ENCODE data around the gene WDHD1.
"Not testable (repeated sequence)": the region's sequence is repeated elsewhere in the genome, so short reads cannot be mapped to it uniquely, and the experiment has no call there.

WDHD1 gene

GRCh38 chr14:55070981-55071411 is 44.1 kb upstream of the WDHD1 start:
- TF ChIP-seq CTCF (IDR thresholded peaks at IDR 0.05) (no peak), ZFX (IDR thresholded peaks at IDR 0.05; ENCODE audit: borderline replicate concordance) (no peak)
- H3K27ac ChIP-seq = no peak overlapping the region

GRCh38 chr14:55066223-55066622 is 39.3 kb upstream of the WDHD1 start:
- no peak for TF ChIP-seq ZFX (IDR thresholded peaks at IDR 0.05; ENCODE audit: borderline replicate concordance)
- TF ChIP-seq CTCF (IDR thresholded peaks at IDR 0.05) = no peak
- H3K27ac ChIP-seq = no peak overlapping the region

GRCh38 chr14:55065411-55065810 is 38.5 kb upstream of the WDHD1 start:
- no peak overlapping the region for H3K27ac ChIP-seq

GRCh38 chr14:55064896-55065295 is 38.0 kb upstream of the WDHD1 start:
- H3K27ac ChIP-seq = not testable (repeated sequence)

More at GRCh38 chr14:55065411-55065810, 38.5 kb upstream of the WDHD1 start:
- TF ChIP-seq CTCF (IDR thresholded peaks at IDR 0.05) (no peak), ZFX (IDR thresholded peaks at IDR 0.05; ENCODE audit: borderline replicate concordance) (no peak)

GRCh38 chr14:55062517-55063351 is 35.8 kb upstream of the WDHD1 start:
- TF ChIP-seq ZFX (IDR thresholded peaks at IDR 0.05; ENCODE audit: borderline replicate concordance) = no peak
- TF ChIP-seq CTCF (IDR thresholded peaks at IDR 0.05) = no peak
- no peak overlapping the region for H3K27ac ChIP-seq

- TF ChIP-seq ZFX (IDR thresholded peaks at IDR 0.05; ENCODE audit: borderline replicate concordance) = no peak
- no peak for TF ChIP-seq CTCF (IDR thresholded peaks at IDR 0.05)
- no peak overlapping the region for H3K27ac ChIP-seq
Observed at GRCh38 chr14:55059333-55059732, 32.4 kb upstream of the WDHD1 start.

- H3K27ac ChIP-seq = no peak overlapping the region
- no peak for TF ChIP-seq CTCF (IDR thresholded peaks at IDR 0.05)
- no peak for TF ChIP-seq ZFX (IDR thresholded peaks at IDR 0.05; ENCODE audit: borderline replicate concordance)
Observed at GRCh38 chr14:55057919-55058318, 31.0 kb upstream of the WDHD1 start.
